Glomerular endothelial cell (primary cell): ENCODE data around the gene ZSCAN18. TPM values are rescaled to one million over a fixed set of nuclear protein-coding genes. Genes with fewer than 3 reads are reported as not detected.
"Not testable (repeated sequence)": the region's sequence is repeated elsewhere in the genome, so short reads cannot be mapped to it uniquely, and the experiment has no call there.

Source experiments
- DNase-seq: peaks from one replicate; pipeline ENCODE4 v3.0.0-alpha.2; 2011; ENCODE audit warnings: low read depth, low spot score; ENCODE audit errors: extremely low read depth
- total RNA-seq: library from RNA; depleted of rRNA; stranded (reverse); fragments of >200 nt; gene quantifications from 2 replicates; pipeline ENCODE4 v1.2.3, GENCODE V29; 2015

The ZSCAN18 gene
- 41.4 and 54.5 TPM in 2 replicates for total RNA-seq

GRCh38 chr19:58097781-58098681 is at the start of gene ZSCAN18:
ZSCAN18 (minus strand) TSS chr19:58098231; CDS start chr19:58090267, 7,964 bp downstream.
- peak; percentile 61 for DNase-seq

GRCh38 chr19:58147475-58147874 is 49.4 kb upstream of the ZSCAN18 start:
- not testable (repeated sequence) for DNase-seq

GRCh38 chr19:58145849-58146248 is 47.8 kb upstream of the ZSCAN18 start:
- DNase-seq = no peak

GRCh38 chr19:58134244-58134643 is 36.2 kb upstream of the ZSCAN18 start:
- DNase-seq = no peak

GRCh38 chr19:58129284-58129683 is 31.3 kb upstream of the ZSCAN18 start:
- no peak for DNase-seq

GRCh38 chr19:58128041-58128685 is 30.1 kb upstream of the ZSCAN18 start:
- no peak for DNase-seq

- no peak for DNase-seq
These were observed 25.3 kb upstream of the ZSCAN18 start for GRCh38 chr19:58123354-58123753.

GRCh38 chr19:58118979-58119733 is 21.1 kb upstream of the ZSCAN18 start:
- DNase-seq = no peak

GRCh38 chr19:58117841-58118575 is 20.0 kb upstream of the ZSCAN18 start:
- DNase-seq = no peak

- no peak for DNase-seq
These were observed 10.5 kb upstream of the ZSCAN18 start for GRCh38 chr19:58108546-58108817.

- DNase-seq = no peak
These were observed 9.9 kb upstream of the ZSCAN18 start for GRCh38 chr19:58107778-58108545.

GRCh38 chr19:58098682-58098998 is 609 bp upstream of the ZSCAN18 start:
- DNase-seq = no peak

GRCh38 chr19:58097349-58097748 is 682 bp downstream of the ZSCAN18 start:
- no peak for DNase-seq

- DNase-seq = no peak
These were observed 1.1 kb downstream of the ZSCAN18 start for GRCh38 chr19:58096884-58097283.

- no peak for DNase-seq
These were observed 2.7 kb downstream of the ZSCAN18 start for GRCh38 chr19:58095328-58095727.

GRCh38 chr19:58093071-58093470 is 5.0 kb downstream of the ZSCAN18 start:
- DNase-seq = no peak

- DNase-seq = no peak
These were observed 6.6 kb downstream of the ZSCAN18 start for GRCh38 chr19:58091251-58091995.

GRCh38 chr19:58089846-58090245 is 8.2 kb downstream of the ZSCAN18 start:
- no peak for DNase-seq

- DNase-seq = no peak
These were observed 9.4 kb downstream of the ZSCAN18 start for GRCh38 chr19:58088521-58089052.
